GM12873 (cell line): ENCODE results near the gene CSMD2.

ENCODE experiments used
- TF ChIP-seq, protein P1 (sequence below): IDR thresholded peaks from 2 replicates; pipeline ENCODE4 v1.5.1; 2012; ENCODE audit warnings: low read depth, mild to moderate bottlenecking, moderate library complexity, low read length, control low read depth; ENCODE audit not compliant: insufficient read depth; ENCODE audit errors: missing control alignments

CSMD2 gene

DNA sequence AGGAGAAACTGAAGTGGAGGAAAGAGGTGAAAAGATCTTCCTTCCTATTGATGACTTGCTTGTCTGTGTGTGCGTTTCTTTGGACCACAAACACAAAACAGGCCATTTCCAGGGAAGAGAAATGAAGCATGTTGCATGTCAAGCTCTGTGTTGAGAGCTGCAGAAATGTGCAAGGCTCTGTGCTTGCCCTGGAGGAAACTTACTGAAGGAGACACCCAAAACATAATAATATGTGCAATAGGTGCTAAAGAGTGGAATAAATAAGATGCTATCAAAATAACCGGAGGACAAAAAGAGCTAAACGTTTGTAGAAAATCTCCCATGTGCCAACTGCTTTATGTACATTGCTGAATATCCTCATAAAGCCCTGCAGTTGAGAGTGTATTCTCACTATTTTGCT, 496.3 kb downstream of the CSMD2 start:
- TF ChIP-seq, protein P1, sequence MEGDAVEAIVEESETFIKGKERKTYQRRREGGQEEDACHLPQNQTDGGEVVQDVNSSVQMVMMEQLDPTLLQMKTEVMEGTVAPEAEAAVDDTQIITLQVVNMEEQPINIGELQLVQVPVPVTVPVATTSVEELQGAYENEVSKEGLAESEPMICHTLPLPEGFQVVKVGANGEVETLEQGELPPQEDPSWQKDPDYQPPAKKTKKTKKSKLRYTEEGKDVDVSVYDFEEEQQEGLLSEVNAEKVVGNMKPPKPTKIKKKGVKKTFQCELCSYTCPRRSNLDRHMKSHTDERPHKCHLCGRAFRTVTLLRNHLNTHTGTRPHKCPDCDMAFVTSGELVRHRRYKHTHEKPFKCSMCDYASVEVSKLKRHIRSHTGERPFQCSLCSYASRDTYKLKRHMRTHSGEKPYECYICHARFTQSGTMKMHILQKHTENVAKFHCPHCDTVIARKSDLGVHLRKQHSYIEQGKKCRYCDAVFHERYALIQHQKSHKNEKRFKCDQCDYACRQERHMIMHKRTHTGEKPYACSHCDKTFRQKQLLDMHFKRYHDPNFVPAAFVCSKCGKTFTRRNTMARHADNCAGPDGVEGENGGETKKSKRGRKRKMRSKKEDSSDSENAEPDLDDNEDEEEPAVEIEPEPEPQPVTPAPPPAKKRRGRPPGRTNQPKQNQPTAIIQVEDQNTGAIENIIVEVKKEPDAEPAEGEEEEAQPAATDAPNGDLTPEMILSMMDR = no peak

DNA sequence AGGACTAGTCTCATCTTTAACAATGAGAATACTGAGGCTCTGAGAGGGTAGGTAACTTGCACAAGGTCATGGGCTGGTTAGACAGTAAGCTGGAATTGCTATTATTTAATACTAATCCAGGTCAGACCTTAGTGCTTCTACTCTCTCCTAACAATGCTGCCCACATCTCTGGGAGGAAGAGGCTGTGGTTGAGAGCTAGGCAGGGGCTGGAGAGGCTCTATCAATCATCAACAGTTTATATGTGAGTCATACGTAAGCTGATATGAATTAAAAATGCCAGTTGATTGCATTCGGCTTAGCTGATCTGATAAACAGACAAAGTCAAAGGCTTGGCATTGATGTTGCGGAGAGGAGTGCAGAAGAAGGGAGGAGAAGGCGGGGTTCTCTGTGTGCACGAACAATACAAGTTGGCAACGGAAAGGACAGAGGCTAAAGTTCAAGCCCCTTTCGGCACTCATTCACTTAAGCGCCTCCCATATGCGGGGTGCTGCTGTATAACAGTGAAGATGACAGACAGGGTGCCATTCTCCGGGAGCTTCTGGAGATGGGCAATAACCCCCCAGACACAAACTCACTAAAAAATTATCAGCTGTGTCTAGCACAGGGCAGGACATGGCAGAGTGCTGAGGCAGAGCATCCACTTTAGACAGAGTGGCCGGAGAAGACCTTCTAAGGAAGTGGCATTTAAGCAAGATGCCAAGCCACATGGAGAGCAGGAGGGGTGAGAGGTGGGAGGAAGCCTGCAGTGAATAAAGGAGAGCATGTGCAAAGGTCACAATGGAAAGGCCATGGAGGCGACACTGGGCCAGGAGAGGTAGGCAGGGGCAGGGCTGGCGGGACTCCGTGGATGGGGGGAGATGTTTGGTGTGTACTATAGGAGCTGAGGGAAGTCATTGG, 497.4 kb downstream of the CSMD2 start:
- TF ChIP-seq, protein P1 = no peak

DNA sequence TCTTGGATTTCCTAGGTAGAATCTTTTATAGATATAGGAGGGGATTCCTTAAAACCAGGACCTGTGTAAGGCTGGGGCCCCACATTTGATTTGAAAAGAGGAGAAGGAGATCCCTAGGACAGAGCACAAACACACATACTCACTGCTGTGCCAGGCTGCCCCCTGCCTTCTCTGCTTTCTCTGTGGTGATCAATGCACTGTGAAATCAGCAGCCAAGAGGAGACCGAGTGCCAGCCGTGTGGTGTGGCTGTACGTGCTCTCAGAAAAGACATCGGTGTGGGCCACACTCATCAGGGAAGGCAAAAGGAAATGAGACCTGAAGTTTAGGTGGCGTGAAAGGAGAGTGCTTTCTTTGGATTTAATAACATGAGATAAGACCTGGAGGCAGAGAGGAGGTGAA, 498.4 kb downstream of the CSMD2 start:
- TF ChIP-seq, protein P1 = no peak

DNA sequence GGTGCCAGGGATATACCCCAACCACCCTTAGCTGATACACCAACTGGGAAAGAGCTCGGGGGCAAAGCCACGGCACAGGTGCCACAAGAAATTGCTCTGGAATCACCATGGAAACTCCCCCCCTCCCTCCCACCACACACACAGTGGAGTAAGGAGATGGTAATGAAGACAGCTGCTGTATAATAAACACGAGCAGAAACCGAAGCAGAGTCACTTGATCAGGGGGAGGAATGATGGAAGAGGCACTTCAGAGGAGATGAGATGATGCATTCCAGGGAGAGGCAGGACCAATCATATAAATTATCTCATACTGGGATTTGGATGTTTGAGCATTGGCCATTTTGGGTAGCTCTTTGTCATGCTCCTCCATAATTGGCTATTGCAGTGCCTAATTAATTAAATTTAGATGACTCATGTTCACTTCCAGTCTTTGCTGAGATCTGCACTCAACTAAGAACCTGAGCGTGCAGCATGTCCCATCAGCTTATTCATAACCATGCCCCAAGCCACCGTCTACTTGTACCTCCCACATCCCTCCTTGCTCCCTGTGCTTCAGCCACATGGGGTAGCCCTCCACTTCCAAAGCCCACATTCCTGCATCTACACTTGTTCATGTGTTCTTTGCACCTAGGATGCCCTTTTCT, 503.1 kb downstream of the CSMD2 start:
- TF ChIP-seq, protein P1 = no peak

DNA sequence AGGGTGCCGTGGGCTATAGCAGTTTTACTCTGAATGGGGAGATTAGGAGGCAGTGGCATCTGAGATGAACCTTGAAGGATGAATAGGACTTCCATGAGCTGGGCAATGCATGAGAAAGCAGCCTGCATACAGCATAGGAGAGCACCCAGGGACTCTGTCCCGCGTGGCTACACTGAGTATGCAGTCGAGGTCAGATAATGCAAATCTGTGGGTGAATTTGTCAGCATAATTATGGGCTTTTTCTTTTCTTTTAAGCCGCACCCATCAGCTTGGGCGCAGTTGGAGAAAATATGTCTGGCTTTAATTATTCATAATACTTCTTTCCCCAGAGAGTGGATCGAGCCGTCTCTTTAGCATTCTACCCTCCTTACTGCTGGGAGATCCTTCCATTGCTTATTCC, 504.1 kb downstream of the CSMD2 start:
- TF ChIP-seq, protein P1 = no peak

DNA sequence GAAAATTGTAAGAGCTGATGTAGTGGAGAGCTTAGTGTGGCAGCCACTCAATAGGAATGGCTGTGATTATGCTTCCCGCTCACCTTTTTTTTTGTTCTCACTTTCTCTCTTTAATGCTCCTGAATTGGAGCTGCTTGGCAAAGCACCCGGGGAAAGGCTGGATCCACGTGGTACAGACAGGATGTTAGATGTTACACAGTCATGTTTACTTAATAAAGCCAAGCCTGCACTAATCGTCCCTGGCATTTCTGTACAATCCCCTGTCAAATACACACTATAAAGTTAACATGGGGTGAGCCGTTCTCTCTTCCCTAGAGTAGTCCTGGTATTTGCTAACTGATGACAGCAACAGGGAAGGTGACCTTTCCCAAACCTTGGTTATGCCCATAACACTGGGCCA, 504.8 kb downstream of the CSMD2 start:
- TF ChIP-seq, protein P1 = no peak

DNA sequence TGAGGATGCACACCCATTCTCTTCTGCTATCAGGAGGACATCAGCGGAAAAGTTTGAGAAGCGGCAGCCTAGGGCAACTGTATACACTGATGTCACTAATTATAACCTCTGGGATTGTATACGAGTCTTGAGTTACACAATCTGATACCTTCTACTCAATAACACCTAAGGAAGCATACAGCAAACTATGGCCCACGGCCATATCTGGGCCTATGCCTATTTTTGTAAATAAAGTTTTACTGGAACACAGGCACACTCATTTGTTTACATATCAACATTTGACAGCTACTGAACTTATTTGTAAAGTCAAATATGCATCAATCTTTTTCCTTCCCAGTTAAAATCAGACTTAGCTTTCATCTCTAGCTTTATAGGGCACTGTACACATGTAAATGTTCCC, 505.4 kb downstream of the CSMD2 start:
- TF ChIP-seq, protein P1 = no peak
